K562 (cell line): ENCODE data around the gene ZNF280D. TPM values are rescaled to one million over a fixed set of nuclear protein-coding genes. Genes with fewer than 3 reads are reported as not detected.

Experiments
- ATAC-seq: fragments of 200-7000 bp; cut with Tn5 transposase; 3 replicates; pipeline ENCODE4 v1.9.1; 2020; ENCODE audit warnings: moderate library complexity
- BruUV-seq: library from RNA; stranded (reverse); fragments of 400-500 nt; replicated peaks from 2 replicates; lab custom pipeline; 2021; lab: Mats Ljungman, UMichigan
- CTCF ChIA-PET: fragments of 300-600 bp; formaldehyde crosslinking; extraction: SDS; loops from one replicate; lab custom pipeline; 2021; ENCODE audit warnings: low intra/inter-chr PET ratio; lab: Yijun Ruan, JAX
- POLR2A ChIA-PET: fragments of 300-600, 350-650 bp; sonication (Branson Sonifier 250); formaldehyde crosslinking; extraction: SDS; loops from one replicate; lab custom pipeline; 2021; ENCODE audit warnings: antibody characterized with exemption, inconsistent platforms; lab: Yijun Ruan, JAX
- DNase-seq, 4 experiments: peaks; one replicate each; pipeline versions ENCODE4 v3.0.0 to v3.0.0-alpha.2; 2011 to 2018; ENCODE audit warnings: low spot score in 3 of 4, mixed read lengths in 3 of 4; ENCODE audit errors: extremely low read depth in 1 of 4
- FAIRE-seq: peaks from 2 replicates; lab custom pipeline; 2011; peaks lifted over from hg19 to GRCh38; lab: Jason Lieb, UNC
- H2AFZ ChIP-seq: 2 replicates; pipeline ENCODE4 v1.6.0; 2011; ENCODE audit warnings: low read depth, low read length, control low read depth, inconsistent platforms
- H3K27ac ChIP-seq: fragments of 200-600 bp; 3 replicates; pipeline ENCODE4 v1.8.0; 2011; ENCODE audit warnings: low read depth, mild to moderate bottlenecking, control low read depth, inconsistent platforms, low read length, moderate library complexity, mixed read lengths; ENCODE audit errors: extremely low read depth
- H3K27me3 ChIP-seq, 2 experiments: fragments of 300-600 bp in 1 of 2; 2 replicates in 1 of 2; 3 replicates in 1 of 2; pipeline versions ENCODE4 v1.6.0 to v1.8.0; 2011; ENCODE audit warnings: inconsistent platforms in 2 of 2, low read length in 2 of 2, mild to moderate bottlenecking in 1 of 2, mixed read lengths in 1 of 2, moderate library complexity in 1 of 2; ENCODE audit not compliant: control insufficient read depth in 2 of 2, insufficient read depth in 2 of 2
- H3K36me3 ChIP-seq: fragments of 300-600 bp; 3 replicates; pipeline ENCODE4 v1.8.0; 2011; ENCODE audit warnings: mild to moderate bottlenecking, low read length, inconsistent platforms; ENCODE audit not compliant: control insufficient read depth, insufficient read depth
- H3K4me1 ChIP-seq, 2 experiments: fragments of 200-600 bp in 1 of 2; replicated peaks in 1 of 2; 2 replicates in 1 of 2; 3 replicates in 1 of 2; pipeline versions ENCODE4 v1.5.1 to v1.8.0; 2011; ENCODE audit warnings: inconsistent platforms in 2 of 2, low read length in 2 of 2, mild to moderate bottlenecking in 1 of 2, mixed read lengths in 1 of 2, moderate library complexity in 1 of 2; ENCODE audit not compliant: control insufficient read depth in 2 of 2, insufficient read depth in 2 of 2
- H3K4me2 ChIP-seq: 2 replicates; pipeline ENCODE4 v1.6.1; 2011; ENCODE audit warnings: low read length, control low read depth, inconsistent platforms, mixed read lengths; ENCODE audit not compliant: insufficient read depth
- H3K4me3 ChIP-seq: fragments of 200-600 bp; sonication (generic), shearing (Covaris generic); 2 replicates; pipeline ENCODE4 v1.5.1; 2016; ENCODE audit warnings: control low read depth, inconsistent platforms
- H3K79me2 ChIP-seq: fragments of 200-600 bp; 3 replicates; pipeline ENCODE4 v1.8.0; 2011; ENCODE audit warnings: low read length, inconsistent platforms; ENCODE audit not compliant: control insufficient read depth, insufficient read depth
- H3K9ac ChIP-seq, 2 experiments: 2 replicates each; pipeline versions ENCODE4 v1.6.0 to v1.6.1; 2011; ENCODE audit warnings: low read depth in 2 of 2, low read length in 2 of 2, control low read depth in 1 of 2, inconsistent platforms in 1 of 2, mild to moderate bottlenecking in 1 of 2, mixed read lengths in 1 of 2; ENCODE audit not compliant: insufficient read depth in 1 of 2
- H3K9me1 ChIP-seq: one replicate; pipeline ENCODE4 v1.6.0; 2011; ENCODE audit warnings: inconsistent platforms, mild to moderate bottlenecking, low read length, moderate library complexity; ENCODE audit not compliant: control insufficient read depth, insufficient read depth
- H3K9me3 ChIP-seq: replicated peaks from 2 replicates; pipeline ENCODE4 v1.5.1; 2011; ENCODE audit warnings: low read depth, low read length, inconsistent platforms; ENCODE audit not compliant: control insufficient read depth, insufficient read depth
- H4K20me1 ChIP-seq: replicated peaks from 2 replicates; pipeline ENCODE4 v1.6.1; 2011; ENCODE audit warnings: low read length, inconsistent platforms, mixed read lengths; ENCODE audit not compliant: control insufficient read depth, insufficient read depth
- CHD4 ChIP-seq: fragments of 200-600 bp; sonication (generic); IDR thresholded peaks from 3 replicates; pipeline ENCODE4 v1.6.1; 2012; ENCODE audit warnings: low read depth, mild to moderate bottlenecking, mixed read lengths, low read length, inconsistent platforms; ENCODE audit not compliant: insufficient read depth, insufficient replicate concordance, poor library complexity, severe bottlenecking
- DNMT1 ChIP-seq: fragments of 450-650 bp; IDR thresholded peaks from 2 replicates; pipeline ENCODE4 v1.6.1; 2016; ENCODE audit warnings: antibody characterized with exemption, mild to moderate bottlenecking
- GATAD2A ChIP-seq: fragments of 450-650 bp; IDR thresholded peaks from 2 replicates; pipeline ENCODE4 v1.6.1; 2017
- HNRNPUL1 ChIP-seq: fragments of 200-400 bp; formaldehyde crosslinking; IDR thresholded peaks from 2 replicates; pipeline ENCODE4 v1.6.1; 2017; ENCODE audit warnings: low read length
- KDM1A ChIP-seq, 2 experiments: fragments of 450-650 bp; IDR thresholded peaks; 2 replicates each; pipeline ENCODE4 v1.6.1; 2016; ENCODE audit warnings: mild to moderate bottlenecking in 2 of 2
- NCOA2 ChIP-seq, 2 experiments: fragments of 450-650 bp; IDR thresholded peaks; 2 replicates each; pipeline ENCODE4 v1.6.1; 2018; ENCODE audit warnings: mild to moderate bottlenecking in 2 of 2, moderate library complexity in 1 of 2; ENCODE audit not compliant: partially characterized antibody in 2 of 2
- NR2C1 ChIP-seq, 2 experiments: fragments of 450-650 bp; IDR thresholded peaks; 2 replicates each; pipeline ENCODE4 v1.6.1; 2017; ENCODE audit warnings: mild to moderate bottlenecking in 2 of 2, antibody characterized with exemption in 1 of 2, inconsistent platforms in 1 of 2, missing compliant biosample characterization in 1 of 2, missing genetic modification characterization in 1 of 2
- PTTG1 ChIP-seq: fragments of 450-650 bp; IDR thresholded peaks from 2 replicates; pipeline ENCODE4 v1.6.1; 2016; ENCODE audit warnings: low read depth, mild to moderate bottlenecking, missing genetic modification characterization, missing compliant biosample characterization
- RBM39 ChIP-seq: fragments of 200-400 bp; formaldehyde crosslinking; optimal IDR thresholded peaks from 2 replicates; pipeline ENCODE3; 2018; ENCODE audit warnings: low read depth, low read length
- SRSF7 ChIP-seq: fragments of 200-400 bp; formaldehyde crosslinking; optimal IDR thresholded peaks from 2 replicates; pipeline ENCODE3; 2017; ENCODE audit warnings: mild to moderate bottlenecking, low read depth, low read length
- ZNF384 ChIP-seq: IDR thresholded peaks from 2 replicates; pipeline ENCODE4 v1.6.1; 2012; ENCODE audit warnings: low read depth, low read length, improper control_type of control experiment
- WGBS: fragments of 100-300 bp; shearing (Covaris generic); methylation state at CpG from one replicate; pipeline ENCODE4 v1.1.6; 2016; ENCODE audit warnings: low coverage, mixed read lengths; ENCODE audit not compliant: insufficient coverage; ENCODE audit errors: missing lambda C conversion rate; 5-methylcytosine and 5-hydroxymethylcytosine counted together
- in situ Hi-C: fragments of 300-500 bp; cut with MboI; formaldehyde crosslinking; loops from 4 replicates; pipeline ENCODE4 v1.15.0; 2018; ENCODE audit warnings: inconsistent platforms, mixed read lengths
- intact Hi-C: fragments of 100-400 bp; cut with micrococcal nuclease; formaldehyde crosslinking; loops from 2 replicates; pipeline ENCODE4 v1.14.2; 2022
- polyA plus RNA-seq, 8 experiments: library from polyadenylated mRNA; depleted of rRNA in 4 of 8; stranded (reverse) in 5 of 8; unstranded in 3 of 8; fragments of >200 nt; fragmentation: Nextera tagmentation in 2 of 8; fragmentation: Illumina TruSeq in 1 of 8; extraction: Ambion mirVana in 2 of 8; extraction: Trizol in 1 of 8; gene quantifications; 2 replicates each; pipeline versions ENCODE4 v1.2.1 to v1.2.3, GENCODE V29; 2011 to 2014; ENCODE audit warnings: inconsistent platforms in 1 of 8, missing spikeins in 1 of 8
- total RNA-seq, 7 experiments: library from RNA; depleted of rRNA in 6 of 7; stranded (reverse); fragments of >200 nt in 6 of 7; fragmentation: Illumina TruSeq in 2 of 7; extraction: Trizol in 2 of 7; gene quantifications; 2 replicates each; pipeline versions ENCODE4 v1.2.1 to v1.2.3, GENCODE V29; 2011 to 2021; ENCODE audit warnings: low replicate concordance in 1 of 7
- TF ChIP-seq, protein P1 (sequence below): fragments of 250-450 bp; sonication (Bioruptor Pico); IDR thresholded peaks from 2 replicates; pipeline ENCODE4 v1.8.0; 2021; ENCODE audit warnings: borderline replicate concordance, mild to moderate bottlenecking, moderate library complexity; ENCODE audit not compliant: poor library complexity, severe bottlenecking
- TF ChIP-seq, protein P2 (sequence below): sonication (generic); formaldehyde crosslinking; IDR thresholded peaks from 2 replicates; pipeline ENCODE4 v1.8.0; 2022; ENCODE audit warnings: mild to moderate bottlenecking, missing genetic modification reagents
- TF ChIP-seq, protein P3 (sequence below): fragments of 250-450 bp; sonication (Bioruptor Pico); IDR thresholded peaks from 2 replicates; pipeline ENCODE4 v1.8.0; 2022; ENCODE audit warnings: inconsistent platforms
- TF ChIP-seq, protein P4 (sequence below): sonication (generic); IDR thresholded peaks from 2 replicates; pipeline ENCODE4 v1.6.1; 2016

Gene ZNF280D
- total and polyA plus RNA-seq, 9 of the 15 experiments (the other 6 are each of a cell fraction or from before 2014, with no cell fraction given) = 8.3 to 21.8 (median 18.4) TPM

DNA sequence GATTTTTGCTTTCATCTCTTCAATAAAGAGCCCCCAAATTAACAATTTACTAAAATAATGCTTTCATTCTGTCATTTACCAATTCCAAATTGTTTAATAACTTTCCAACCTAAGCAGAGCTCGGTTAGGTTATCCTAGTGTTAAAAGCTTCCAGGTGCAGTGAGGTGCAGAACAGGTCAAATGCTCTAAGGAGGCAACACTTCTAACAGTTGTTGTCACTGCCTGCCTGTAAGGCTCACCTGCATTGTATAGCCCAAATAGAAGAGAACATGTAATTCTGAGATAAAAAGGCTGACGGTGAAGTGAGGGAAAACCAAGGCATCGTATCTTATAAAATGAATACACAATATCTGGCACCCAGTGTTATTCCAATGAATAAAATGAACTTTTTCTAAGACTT lies 9.1 kb downstream of the ZNF280D start:
- Histone ChIP-seq H3K9me3 (no peaks in the 10 kb centered on the region), H3K4me1 (peaks cover 0 to 9% of the 10 kb centered on the region in 2 experiments; a peak in 3 of 5 replicates), H3K4me2 (no peak overlapping the region), H3K9ac (no peak overlapping the region), H3K27me3 (no peaks in the 10 kb centered on the region), H3K4me3 (no peak overlapping the region), H2AFZ (no peak overlapping the region), H3K27ac (no peak overlapping the region), H3K9me1 (no peaks in the 10 kb centered on the region), H3K79me2 (peaks cover 31% of the 10 kb centered on the region), H4K20me1 (no peaks in the 10 kb centered on the region), H3K36me3 (peaks cover 9% of the 10 kb centered on the region; the same call in 1 of the 3 replicates)
- POLR2A ChIA-PET = interaction anchor here (1.0 to 2.3 kb wide), 4 partner anchors 8 to 14 kb away, joined by 3 to 9 read pairs (median 5); partner anchors contain the start of gene ZNF280D
- DNase-seq = no peak
- CTCF ChIA-PET = no interaction called here
- TF ChIP-seq SRSF7 (no peak), ZNF384 (no peak), CHD4 (no peak), NR2C1 (IDR thresholded peaks at IDR 0.05) (no peak), NR2C1 (tag; IDR thresholded peaks at IDR 0.05) (no peak), PTTG1 (tag) (no peak), GATAD2A (no peak), KDM1A (IDR thresholded peaks at IDR 0.05) (no peak), HNRNPUL1 (no peak), NCOA2 (IDR thresholded peaks at IDR 0.05; ENCODE audit: partially characterized antibody in 2 of 2) (no peak), RBM39 (no peak), DNMT1 (no peak)
- TF ChIP-seq, protein P1, sequence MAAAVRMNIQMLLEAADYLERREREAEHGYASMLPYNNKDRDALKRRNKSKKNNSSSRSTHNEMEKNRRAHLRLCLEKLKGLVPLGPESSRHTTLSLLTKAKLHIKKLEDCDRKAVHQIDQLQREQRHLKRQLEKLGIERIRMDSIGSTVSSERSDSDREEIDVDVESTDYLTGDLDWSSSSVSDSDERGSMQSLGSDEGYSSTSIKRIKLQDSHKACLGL = no peak
- TF ChIP-seq, protein P2, sequence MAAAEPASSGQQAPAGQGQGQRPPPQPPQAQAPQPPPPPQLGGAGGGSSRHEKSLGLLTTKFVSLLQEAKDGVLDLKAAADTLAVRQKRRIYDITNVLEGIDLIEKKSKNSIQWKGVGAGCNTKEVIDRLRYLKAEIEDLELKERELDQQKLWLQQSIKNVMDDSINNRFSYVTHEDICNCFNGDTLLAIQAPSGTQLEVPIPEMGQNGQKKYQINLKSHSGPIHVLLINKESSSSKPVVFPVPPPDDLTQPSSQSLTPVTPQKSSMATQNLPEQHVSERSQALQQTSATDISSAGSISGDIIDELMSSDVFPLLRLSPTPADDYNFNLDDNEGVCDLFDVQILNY (CRISPR knock-in tag) = no peak
- TF ChIP-seq, protein P3, sequence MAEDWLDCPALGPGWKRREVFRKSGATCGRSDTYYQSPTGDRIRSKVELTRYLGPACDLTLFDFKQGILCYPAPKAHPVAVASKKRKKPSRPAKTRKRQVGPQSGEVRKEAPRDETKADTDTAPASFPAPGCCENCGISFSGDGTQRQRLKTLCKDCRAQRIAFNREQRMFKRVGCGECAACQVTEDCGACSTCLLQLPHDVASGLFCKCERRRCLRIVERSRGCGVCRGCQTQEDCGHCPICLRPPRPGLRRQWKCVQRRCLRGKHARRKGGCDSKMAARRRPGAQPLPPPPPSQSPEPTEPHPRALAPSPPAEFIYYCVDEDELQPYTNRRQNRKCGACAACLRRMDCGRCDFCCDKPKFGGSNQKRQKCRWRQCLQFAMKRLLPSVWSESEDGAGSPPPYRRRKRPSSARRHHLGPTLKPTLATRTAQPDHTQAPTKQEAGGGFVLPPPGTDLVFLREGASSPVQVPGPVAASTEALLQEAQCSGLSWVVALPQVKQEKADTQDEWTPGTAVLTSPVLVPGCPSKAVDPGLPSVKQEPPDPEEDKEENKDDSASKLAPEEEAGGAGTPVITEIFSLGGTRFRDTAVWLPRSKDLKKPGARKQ (CRISPR knock-in tag) = no peak
- TF ChIP-seq, protein P4, sequence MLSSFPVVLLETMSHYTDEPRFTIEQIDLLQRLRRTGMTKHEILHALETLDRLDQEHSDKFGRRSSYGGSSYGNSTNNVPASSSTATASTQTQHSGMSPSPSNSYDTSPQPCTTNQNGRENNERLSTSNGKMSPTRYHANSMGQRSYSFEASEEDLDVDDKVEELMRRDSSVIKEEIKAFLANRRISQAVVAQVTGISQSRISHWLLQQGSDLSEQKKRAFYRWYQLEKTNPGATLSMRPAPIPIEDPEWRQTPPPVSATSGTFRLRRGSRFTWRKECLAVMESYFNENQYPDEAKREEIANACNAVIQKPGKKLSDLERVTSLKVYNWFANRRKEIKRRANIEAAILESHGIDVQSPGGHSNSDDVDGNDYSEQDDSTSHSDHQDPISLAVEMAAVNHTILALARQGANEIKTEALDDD = no peak
- intact Hi-C loops = no loop called here
- 63% methylated on average over 3 of the region's 3 CpGs for WGBS
- FAIRE-seq = no peak
- in situ Hi-C loops = no loop called here
- no TSS peak for BruUV-seq
- ATAC-seq = peak; percentile 40; the same call in 1 of the 3 replicates
